Caco-2 (cell line): ENCODE data around the gene TMEM62. TPM values are rescaled to one million over a fixed set of nuclear protein-coding genes. Genes with fewer than 3 reads are reported as not detected.

Source experiments
- BruUV-seq: library from RNA; stranded (reverse); fragments of 400-500 nt; replicated peaks from 2 replicates; lab custom pipeline; 2021; lab: Mats Ljungman, UMichigan
- CTCF ChIA-PET: fragments of 300-600 bp; sonication (Branson Sonifier 250); formaldehyde crosslinking; loops from one replicate; lab custom pipeline; 2022; ENCODE audit warnings: antibody characterized with exemption; lab: Charles Lee
- POLR2A ChIA-PET: fragments of 300-600 bp; sonication (Branson Sonifier 250); formaldehyde crosslinking; loops from one replicate; lab custom pipeline; 2022; ENCODE audit warnings: antibody characterized with exemption; lab: Charles Lee
- DNase-seq, 2 experiments: peaks; one replicate each; pipeline versions ENCODE4 v3.0.0 to v3.0.0-alpha.2; 2020 to 2022
- H3K27me3 ChIP-seq: replicated peaks from 2 replicates; pipeline ENCODE4 v1.6.0; 2011; ENCODE audit warnings: low read length; ENCODE audit not compliant: control insufficient read depth, insufficient read depth
- H3K36me3 ChIP-seq: 2 replicates; pipeline ENCODE4 v1.5.1; 2011; ENCODE audit warnings: low read length; ENCODE audit not compliant: control insufficient read depth, insufficient read depth
- H3K4me1 ChIP-seq: fragments of 250-450 bp; sonication (Bioruptor Pico); 2 replicates; pipeline ENCODE4 v1.5.1; 2020; ENCODE audit warnings: mild to moderate bottlenecking
- H3K4me3 ChIP-seq: 2 replicates; pipeline ENCODE4 v1.5.1; 2011; ENCODE audit warnings: low read depth, mild to moderate bottlenecking, control low read depth, low read length
- H3K9me3 ChIP-seq: fragments of 250-450 bp; sonication (Bioruptor Pico); 2 replicates; pipeline ENCODE4 v1.5.1; 2020; ENCODE audit warnings: mild to moderate bottlenecking, moderate library complexity
- H3K27ac Mint-ChIP-seq: one replicate; pipeline ENCODE4 v1.8.0; 2022; ENCODE audit warnings: mixed read lengths; ENCODE audit not compliant: unreplicated experiment
- H3K27me3 Mint-ChIP-seq: one replicate; pipeline ENCODE4 v1.8.0; 2022; ENCODE audit warnings: mixed read lengths; ENCODE audit not compliant: insufficient read depth, unreplicated experiment
- H3K36me3 Mint-ChIP-seq: one replicate; pipeline ENCODE4 v1.8.0; 2022; ENCODE audit warnings: mild to moderate bottlenecking, mixed read lengths; ENCODE audit not compliant: insufficient read depth, unreplicated experiment
- H3K4me1 Mint-ChIP-seq: one replicate; pipeline ENCODE4 v1.8.0; 2022; ENCODE audit warnings: low read depth, mixed read lengths; ENCODE audit not compliant: unreplicated experiment
- H3K4me3 Mint-ChIP-seq: one replicate; pipeline ENCODE4 v1.8.0; 2022; ENCODE audit warnings: mild to moderate bottlenecking, moderate library complexity, mixed read lengths; ENCODE audit not compliant: unreplicated experiment
- H3K9me3 Mint-ChIP-seq: one replicate; pipeline ENCODE4 v1.8.0; 2022; ENCODE audit warnings: mixed read lengths; ENCODE audit not compliant: unreplicated experiment
- CTCF ChIP-seq, 2 experiments: fragments of 200-600 bp in 1 of 2; IDR thresholded peaks; 1 replicate in 1 of 2; 2 replicates in 1 of 2; pipeline versions ENCODE4 v1.5.1 to v1.8.0; 2011 to 2022; ENCODE audit warnings: antibody characterized with exemption in 1 of 2, control low read depth in 1 of 2, inconsistent platforms in 1 of 2, low read depth in 1 of 2, low read length in 1 of 2, mild to moderate bottlenecking in 1 of 2, moderate library complexity in 1 of 2; ENCODE audit not compliant: insufficient read depth in 1 of 2, severe bottlenecking in 1 of 2, unreplicated experiment in 1 of 2
- intact Hi-C: fragments of 100-400 bp; cut with micrococcal nuclease; formaldehyde crosslinking; loops from one replicate; pipeline ENCODE4 v1.10.0; 2022; ENCODE audit not compliant: unreplicated experiment
- total RNA-seq: library from RNA; stranded (reverse); gene quantifications from 2 replicates; pipeline ENCODE4 v1.2.3, GENCODE V29; 2022

Gene TMEM62
- total RNA-seq, 1 experiment from 2014 or later: 23.7 TPM

- CTCF ChIA-PET: no interaction called here
- H3K4me3 Mint-ChIP-seq: no peak overlapping the region
- Histone ChIP-seq H3K4me1 (no peaks in the 10 kb centered on the region), H3K4me3 (no peak overlapping the region), H3K36me3 (no peaks in the 10 kb centered on the region; the same call in 1 of the 2 replicates), H3K9me3 (no peaks in the 10 kb centered on the region), H3K27me3 (no peaks in the 10 kb centered on the region)
- H3K27ac Mint-ChIP-seq: no peak overlapping the region
- intact Hi-C loops: no loop called here
- H3K9me3 Mint-ChIP-seq: no peaks in the 10 kb centered on the region
- BruUV-seq: no TSS peak
- POLR2A ChIA-PET: no interaction called here
- H3K4me1 Mint-ChIP-seq: peaks cover 6% of the 10 kb centered on the region
- DNase-seq: no peak
- no peak for TF ChIP-seq CTCF (IDR thresholded peaks at IDR 0.05; ENCODE audit: insufficient read depth in 1 of 2, low read depth in 1 of 2, low read length in 1 of 2, severe bottlenecking in 1 of 2, unreplicated experiment in 1 of 2)
- H3K36me3 Mint-ChIP-seq: peaks cover 32% of the 10 kb centered on the region
- H3K27me3 Mint-ChIP-seq: no peaks in the 10 kb centered on the region
Observed at GRCh38 chr15:43103907-43104306, 29.5 kb upstream of the TMEM62 start.

DNA sequence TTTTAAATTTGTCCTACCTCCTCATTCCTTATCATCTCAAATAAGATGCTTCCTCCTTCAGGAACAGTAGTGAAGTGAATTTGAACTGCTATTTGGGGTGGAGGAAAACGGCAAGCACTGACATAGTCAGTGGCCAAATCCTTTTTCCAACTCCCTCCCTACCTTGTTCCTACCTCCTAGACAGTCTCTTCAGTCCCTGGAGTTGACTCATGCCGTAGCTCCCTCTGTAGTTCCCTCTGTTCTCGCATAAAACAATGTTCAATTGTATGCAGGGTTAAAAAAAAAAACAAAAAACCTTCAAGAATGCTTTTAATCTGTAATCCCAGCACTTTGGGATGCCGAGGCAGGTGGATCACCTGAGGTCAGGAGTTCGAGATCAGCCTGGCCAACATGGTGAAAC is 29.0 kb upstream of the TMEM62 start:
- no peak overlapping the region for H3K4me3 Mint-ChIP-seq
- no peaks in the 10 kb centered on the region for H3K9me3 Mint-ChIP-seq
- BruUV-seq: no TSS peak

GRCh38 chr15:43105077-43105736 is 28.2 kb upstream of the TMEM62 start:
- Histone ChIP-seq H3K4me1 (no peaks in the 10 kb centered on the region), H3K4me3 (peak overlapping the region; percentile 67), H3K36me3 (no peaks in the 10 kb centered on the region; the same call in 1 of the 2 replicates), H3K9me3 (no peaks in the 10 kb centered on the region), H3K27me3 (no peaks in the 10 kb centered on the region)
- Mint-ChIP-seq H3K27ac (peak overlapping the region; percentile 95), H3K4me3 (peak overlapping the region; percentile 88), H3K4me1 (peaks cover 6% of the 10 kb centered on the region), H3K36me3 (peaks cover 29% of the 10 kb centered on the region), H3K27me3 (no peaks in the 10 kb centered on the region), H3K9me3 (no peaks in the 10 kb centered on the region)
- TSS peak; percentile 71 for BruUV-seq
- DNase-seq: peak in 1 of 2 experiments; percentile 20
- intact Hi-C loops: loop anchor here (1.0 kb wide), 1 partner anchor 80 kb away; the partner anchor contains the start of gene CCNDBP1
- POLR2A ChIA-PET: no interaction called here
- TF ChIP-seq CTCF (IDR thresholded peaks at IDR 0.05; ENCODE audit: insufficient read depth in 1 of 2, low read depth in 1 of 2, low read length in 1 of 2, severe bottlenecking in 1 of 2, unreplicated experiment in 1 of 2): no peak
- CTCF ChIA-PET: no interaction called here

More for the DNA sequence above, 29.0 kb upstream of the TMEM62 start:
- peaks cover 32% of the 10 kb centered on the region for H3K36me3 Mint-ChIP-seq
- H3K4me1 Mint-ChIP-seq: peaks cover 6% of the 10 kb centered on the region
- no peak overlapping the region for H3K4me3 ChIP-seq
- intact Hi-C loops: no loop called here
- no peaks in the 10 kb centered on the region for H3K27me3 Mint-ChIP-seq
- H3K36me3 ChIP-seq: no peaks in the 10 kb centered on the region; the same call in 1 of the 2 replicates
- DNase-seq: no peak
- no peaks in the 10 kb centered on the region for H3K4me1 ChIP-seq
- no peaks in the 10 kb centered on the region for H3K9me3 ChIP-seq
- no peaks in the 10 kb centered on the region for H3K27me3 ChIP-seq
- CTCF ChIA-PET: no interaction called here
- no peak for TF ChIP-seq CTCF (IDR thresholded peaks at IDR 0.05; ENCODE audit: insufficient read depth in 1 of 2, low read depth in 1 of 2, low read length in 1 of 2, severe bottlenecking in 1 of 2, unreplicated experiment in 1 of 2)
- H3K27ac Mint-ChIP-seq: no peak overlapping the region
- POLR2A ChIA-PET: no interaction called here
